Smooth muscle cell of the brain vasculature (primary cell): Measurements from ENCODE around the gene DEPDC5.

ENCODE experiments used
- DNase-seq: peaks from one replicate; pipeline ENCODE4 v3.0.0-alpha.2; 2012; ENCODE audit warnings: low read depth, low spot score

The DEPDC5 gene

DNA sequence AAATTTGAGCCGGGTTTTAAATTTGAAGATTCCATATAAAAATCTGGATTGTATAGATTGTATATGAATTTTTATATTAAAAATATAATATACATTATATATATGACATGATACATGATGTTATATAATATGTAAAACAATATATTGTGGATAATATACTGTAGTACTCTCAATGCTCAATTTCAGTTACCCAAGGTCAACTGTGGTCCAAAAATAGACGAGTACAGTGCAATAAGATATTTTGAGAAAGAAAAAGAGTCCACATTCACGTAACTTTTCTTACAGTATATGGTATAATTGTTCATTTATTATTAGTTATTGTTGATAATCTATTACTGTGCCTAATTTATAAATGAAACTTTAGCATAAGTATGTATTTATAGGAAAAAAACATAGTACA, 96.3 kb downstream of the DEPDC5 start:
- no peak for DNase-seq

GRCh38 chr22:31852691-31853421, 99.0 kb downstream of the DEPDC5 start:
- DNase-seq = no peak

- DNase-seq = no peak
Observed at GRCh38 chr22:31853736-31854495, 100.1 kb downstream of the DEPDC5 start.

GRCh38 chr22:31857247-31857646, 103.4 kb downstream of the DEPDC5 start:
- DNase-seq = no peak

GRCh38 chr22:31861226-31861840, 107.5 kb downstream of the DEPDC5 start:
- no peak for DNase-seq

DNA sequence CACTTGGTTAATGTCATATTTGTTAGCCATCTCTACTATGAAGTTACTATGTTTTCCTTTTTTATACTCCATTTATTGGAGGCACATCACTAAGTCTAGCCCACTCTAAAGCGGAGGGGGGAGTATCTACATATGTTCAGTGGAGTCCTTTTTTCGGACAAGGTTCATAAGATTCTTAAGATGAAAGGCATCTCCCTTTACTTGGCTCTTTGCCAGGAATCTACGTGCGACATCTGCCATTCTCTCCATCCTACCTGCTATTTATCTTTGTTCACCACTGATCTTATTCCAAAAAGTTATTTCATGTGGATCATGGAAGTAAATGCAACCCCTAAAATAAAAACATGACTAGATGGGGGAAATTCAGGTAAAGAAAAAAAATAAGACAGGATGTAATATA, 113.1 kb downstream of the DEPDC5 start:
- no peak for DNase-seq

- DNase-seq = no peak
Observed at GRCh38 chr22:31867386-31868153, 113.8 kb downstream of the DEPDC5 start.

DNA sequence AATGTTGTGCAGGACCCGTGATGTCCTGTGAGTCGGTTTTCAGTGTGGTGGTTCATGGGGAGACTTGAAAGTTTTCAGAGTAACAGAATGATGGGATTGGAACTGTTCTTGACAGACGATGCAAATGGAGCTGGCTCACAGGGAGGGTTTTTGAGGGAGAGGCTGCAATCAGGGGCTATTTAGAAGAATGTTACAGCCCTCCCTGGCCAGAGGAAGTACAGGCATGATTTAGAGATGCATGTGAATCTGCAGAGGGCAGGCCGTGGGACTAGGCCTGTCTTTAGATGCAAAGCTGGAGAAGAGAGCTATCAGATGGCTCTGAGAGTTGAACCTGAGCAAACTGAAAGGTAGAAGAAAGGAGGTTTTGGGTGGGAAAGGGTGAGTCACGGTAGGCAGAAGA, 115.9 kb downstream of the DEPDC5 start:
- no peak for DNase-seq

DNA sequence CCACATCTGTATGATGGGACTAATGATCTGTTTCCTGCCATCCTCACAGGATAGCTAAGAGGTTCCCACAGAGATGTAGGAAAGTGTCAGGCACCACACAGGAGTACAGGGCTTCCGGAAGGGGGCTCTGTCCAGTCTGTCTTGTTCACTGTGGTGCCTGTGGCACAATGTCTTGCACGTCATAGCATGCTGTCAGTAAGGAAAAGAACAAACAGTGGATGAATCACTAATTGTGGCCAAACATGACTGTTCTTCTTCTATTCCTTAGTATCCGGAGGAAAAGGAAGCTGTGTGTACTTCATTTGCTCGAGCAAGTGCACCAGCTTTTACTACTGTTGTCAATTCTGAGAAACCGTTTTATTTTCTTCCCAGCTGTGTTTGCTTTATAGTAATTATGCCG, 117.1 kb downstream of the DEPDC5 start:
- no peak for DNase-seq

GRCh38 chr22:31871480-31871879, 117.7 kb downstream of the DEPDC5 start:
- DNase-seq = no peak

GRCh38 chr22:31872209-31872608, 118.4 kb downstream of the DEPDC5 start:
- DNase-seq = no peak

- no peak for DNase-seq
Observed at GRCh38 chr22:31874821-31875220, 121.0 kb downstream of the DEPDC5 start.

- no peak for DNase-seq
Observed at GRCh38 chr22:31876156-31876920, 122.5 kb downstream of the DEPDC5 start.

DNA sequence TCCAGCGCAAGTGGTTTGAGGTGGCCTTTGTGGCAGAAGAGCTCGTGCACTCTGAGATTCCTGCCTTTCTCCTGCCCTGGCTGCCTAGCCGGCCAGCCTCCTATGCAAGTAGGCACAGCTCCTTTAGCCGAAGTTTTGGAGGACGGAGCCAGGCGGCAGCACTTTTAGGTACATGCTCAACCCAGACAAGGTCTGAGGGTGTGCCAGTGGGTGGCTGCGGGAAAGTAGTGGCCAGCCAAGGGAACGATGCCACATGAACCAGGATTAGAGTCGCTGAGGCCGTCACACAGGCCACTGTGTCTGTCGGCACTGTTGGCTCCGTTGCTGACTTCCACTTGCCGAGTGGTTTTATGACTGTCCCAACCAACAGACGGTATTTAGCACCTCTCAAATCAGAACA, 125.8 kb downstream of the DEPDC5 start:
- DNase-seq = no peak

- DNase-seq = no peak
Observed at GRCh38 chr22:31881200-31881599, 127.4 kb downstream of the DEPDC5 start.

GRCh38 chr22:31881865-31882264, 128.0 kb downstream of the DEPDC5 start:
- no peak for DNase-seq

DNA sequence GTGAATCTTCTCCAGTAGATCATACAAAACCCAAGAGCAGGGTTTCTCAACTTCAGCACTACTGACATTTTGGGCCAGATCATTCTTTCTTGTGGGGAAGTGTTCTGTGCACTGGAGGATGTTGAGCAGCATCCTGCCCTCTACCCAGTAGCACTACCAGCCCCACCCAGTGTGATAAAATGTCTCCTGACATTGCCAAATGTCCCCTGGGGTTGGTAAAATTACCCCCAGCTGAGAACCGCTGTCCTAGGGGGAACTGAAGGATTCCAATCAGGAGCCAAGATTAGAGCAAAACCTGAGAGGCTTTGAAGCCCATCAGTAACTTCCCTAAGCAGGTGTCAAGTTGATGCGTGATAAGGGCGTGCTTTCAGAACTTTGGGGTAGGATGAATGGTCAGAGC, 129.2 kb downstream of the DEPDC5 start:
- DNase-seq = no peak

GRCh38 chr22:31883989-31884388, 130.2 kb downstream of the DEPDC5 start:
- DNase-seq = no peak

- no peak for DNase-seq
Observed at GRCh38 chr22:31891366-31892079, 137.7 kb downstream of the DEPDC5 start.

DNA sequence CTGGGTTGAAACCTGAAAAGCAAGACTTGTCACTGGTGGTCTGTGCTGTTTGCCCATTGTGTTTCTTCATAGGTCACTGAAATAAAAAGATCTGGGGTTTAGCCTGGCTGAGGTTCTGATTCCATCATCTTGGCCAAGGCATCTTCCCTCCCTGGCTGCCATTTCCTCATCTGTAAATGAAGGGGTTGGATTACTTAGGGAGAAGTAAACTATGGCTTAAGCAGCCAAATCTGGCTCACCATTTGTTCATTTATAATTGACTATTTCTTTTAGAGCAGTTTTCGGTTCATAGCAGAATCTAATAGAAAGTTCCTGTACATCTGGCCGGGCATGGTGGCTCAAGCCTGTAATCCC, 138.2 kb downstream of the DEPDC5 start:
- no peak for DNase-seq

DNA sequence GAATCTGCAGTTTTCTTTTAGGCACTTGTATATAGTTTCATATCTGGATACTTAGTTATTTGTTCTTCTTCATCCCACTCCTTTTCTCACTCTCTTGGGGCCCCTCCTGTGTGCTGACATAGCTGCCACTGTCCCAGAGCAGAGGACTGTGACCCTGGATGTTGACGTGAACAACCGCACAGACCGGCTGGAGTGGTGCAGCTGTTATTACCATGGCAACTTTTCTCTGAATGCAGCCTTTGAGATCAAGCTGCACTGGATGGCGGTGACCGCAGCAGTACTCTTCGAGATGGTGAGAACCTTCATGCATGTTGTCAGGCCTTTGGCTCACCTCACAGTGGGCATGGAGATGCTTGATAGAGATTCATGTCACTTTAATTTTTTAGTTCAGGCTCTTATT, 139.6 kb downstream of the DEPDC5 start:
- no peak for DNase-seq
